Type B pancreatic cell (in vitro differentiated cells): ENCODE results near the gene SOWAHA. TPM values are rescaled to one million over a fixed set of nuclear protein-coding genes. Genes with fewer than 3 reads are reported as not detected.

Experiments used
- DNase-seq: peaks from one replicate; pipeline ENCODE4 v3.0.0; 2021; ENCODE audit warnings: mixed read lengths; ENCODE audit not compliant: unreplicated experiment; ENCODE audit errors: extremely low spot score
- H3K27ac Mint-ChIP-seq: 2 replicates; pipeline ENCODE4 v1.8.0; 2021; ENCODE audit warnings: mild to moderate bottlenecking, mixed read lengths
- H3K27me3 Mint-ChIP-seq: 2 replicates; pipeline ENCODE4 v1.8.0; 2021; ENCODE audit warnings: mixed read lengths
- H3K36me3 Mint-ChIP-seq: 2 replicates; pipeline ENCODE4 v1.8.0; 2021; ENCODE audit warnings: mixed read lengths
- H3K4me1 Mint-ChIP-seq: one replicate; pipeline ENCODE4 v1.8.0; 2021; ENCODE audit warnings: mixed read lengths; ENCODE audit not compliant: unreplicated experiment
- H3K4me3 Mint-ChIP-seq: 2 replicates; pipeline ENCODE4 v1.8.0; 2021; ENCODE audit warnings: mild to moderate bottlenecking, mixed read lengths
- H3K9me3 Mint-ChIP-seq: 2 replicates; pipeline ENCODE4 v1.8.0; 2021; ENCODE audit warnings: mixed read lengths
- CTCF ChIP-seq: fragments of 200-600 bp; sonication (generic); conservative IDR thresholded peaks from 2 replicates; pipeline ENCODE4 v1.5.0; 2021; ENCODE audit warnings: antibody characterized with exemption, mild to moderate bottlenecking
- total RNA-seq: library from RNA; stranded (reverse); gene quantifications from 2 replicates; pipeline ENCODE4 v1.2.1, GENCODE V29; 2021; ENCODE audit warnings: low replicate concordance

Gene SOWAHA
- total RNA-seq, 1 donor from 2014 or later, result 2.5 TPM

DNA sequence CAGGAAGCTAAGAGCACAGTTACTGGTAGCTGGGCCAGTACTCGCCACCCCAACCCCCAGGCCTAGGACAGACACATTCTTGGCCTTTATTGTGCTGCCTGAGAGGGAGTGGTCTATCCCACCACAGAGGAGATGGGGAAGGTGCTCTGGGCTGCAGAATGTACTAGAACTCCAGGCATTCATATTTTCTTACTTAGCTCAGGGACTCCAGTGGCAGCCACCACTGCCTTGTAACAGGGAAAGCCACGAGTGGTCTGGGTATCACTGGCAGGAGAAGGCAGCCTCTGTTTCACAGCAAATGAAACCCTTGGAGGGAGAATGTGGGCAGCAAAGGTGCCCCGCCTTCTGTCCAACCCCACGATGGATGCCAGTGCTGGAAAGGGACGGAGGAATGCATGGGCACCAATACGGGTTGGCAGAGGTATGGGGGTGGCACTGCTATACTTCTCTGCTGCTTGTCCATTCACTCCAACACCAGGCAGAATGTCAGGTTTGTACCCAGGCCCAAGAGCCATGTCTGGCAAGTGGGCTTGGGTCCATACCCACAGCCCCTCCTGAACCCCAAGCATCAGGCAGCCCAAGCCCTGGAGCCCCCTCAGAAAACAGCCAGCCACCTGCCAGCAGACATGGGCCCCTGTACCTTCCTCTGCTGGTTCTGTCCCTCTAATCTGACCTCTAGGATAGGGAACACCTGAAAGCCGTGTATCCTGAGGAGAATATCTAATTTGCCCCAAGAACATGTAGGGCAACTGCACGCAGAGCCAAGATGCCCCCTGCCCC lies 40.6 kb upstream of the SOWAHA start:
- no peak overlapping the region for H3K4me3 Mint-ChIP-seq
- no peaks in the 10 kb centered on the region for H3K27me3 Mint-ChIP-seq
- no peak for TF ChIP-seq CTCF
- no peak for DNase-seq
- H3K4me1 Mint-ChIP-seq, result peaks cover 29% of the 10 kb centered on the region
- no peaks in the 10 kb centered on the region for H3K9me3 Mint-ChIP-seq
- H3K36me3 Mint-ChIP-seq, result no peaks in the 10 kb centered on the region
- H3K27ac Mint-ChIP-seq, result no peak overlapping the region

DNA sequence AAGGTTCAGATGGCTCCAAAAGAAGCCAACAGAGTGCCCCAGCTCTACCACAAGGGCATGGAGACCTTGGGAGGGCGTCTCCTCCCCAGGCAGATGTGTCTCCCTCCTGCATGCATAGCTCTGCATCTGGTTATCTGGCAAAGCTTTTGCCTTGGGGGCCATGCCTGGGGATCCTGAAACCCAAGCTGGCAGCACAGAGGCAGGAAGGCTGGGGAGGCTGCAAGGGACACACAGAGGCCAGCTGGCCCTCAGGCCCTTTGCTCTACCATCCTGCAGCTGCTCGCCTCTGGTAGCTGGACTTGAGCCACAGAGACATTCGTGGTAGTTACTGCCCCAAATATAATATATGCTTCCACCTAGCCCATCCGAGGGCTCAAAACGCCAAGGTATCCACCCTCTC lies 40.0 kb upstream of the SOWAHA start:
- TF ChIP-seq CTCF, result no peak
- Mint-ChIP-seq H3K9me3 (no peaks in the 10 kb centered on the region), H3K4me1 (peaks cover 29% of the 10 kb centered on the region), H3K4me3 (no peak overlapping the region), H3K36me3 (no peaks in the 10 kb centered on the region), H3K27ac (no peak overlapping the region), H3K27me3 (peaks cover 5% of the 10 kb centered on the region)
- DNase-seq, result no peak

DNA sequence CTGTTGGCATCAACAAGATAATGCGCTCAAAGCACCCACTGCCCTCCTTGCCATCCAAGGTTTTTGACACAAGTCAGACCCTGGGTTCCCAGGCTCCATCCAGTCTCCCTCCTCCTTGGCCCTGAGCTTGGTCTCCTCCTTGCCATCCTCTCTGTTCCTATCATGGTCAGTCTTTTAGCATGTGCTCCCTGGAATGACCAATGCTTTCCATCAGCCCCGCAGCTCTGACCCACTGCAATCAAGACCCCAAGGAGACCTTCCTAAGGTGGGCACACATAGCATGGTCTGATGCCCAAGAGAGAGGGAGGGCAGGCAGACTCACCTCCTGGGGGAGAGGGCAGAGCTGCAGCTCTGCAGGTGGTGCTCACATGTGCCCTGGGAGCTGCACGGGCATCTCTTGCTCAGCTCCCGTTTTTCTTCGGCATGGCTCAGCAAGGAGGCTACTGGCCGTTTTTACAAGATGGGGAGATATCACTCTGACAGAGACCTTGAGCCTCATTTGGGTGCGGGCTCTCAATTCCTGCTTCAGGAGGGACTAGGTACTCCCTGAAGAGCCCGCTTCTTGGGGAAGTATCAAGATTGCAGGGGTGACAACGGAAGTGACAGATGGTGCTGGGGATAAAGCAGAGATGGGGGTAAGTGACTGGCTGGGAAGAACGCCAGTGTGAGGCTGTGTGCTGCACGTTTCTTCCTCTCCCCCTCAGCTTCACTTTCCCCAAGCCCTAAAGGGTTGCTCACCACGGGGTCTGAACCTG lies 39.3 kb upstream of the SOWAHA start:
- Mint-ChIP-seq H3K27ac (no peak overlapping the region), H3K36me3 (no peaks in the 10 kb centered on the region), H3K9me3 (no peaks in the 10 kb centered on the region), H3K4me3 (peak overlapping the region; percentile 59), H3K4me1 (peaks cover 29% of the 10 kb centered on the region), H3K27me3 (peaks cover 10% of the 10 kb centered on the region)
- TF ChIP-seq CTCF, result no peak
- DNase-seq, result no peak

DNA sequence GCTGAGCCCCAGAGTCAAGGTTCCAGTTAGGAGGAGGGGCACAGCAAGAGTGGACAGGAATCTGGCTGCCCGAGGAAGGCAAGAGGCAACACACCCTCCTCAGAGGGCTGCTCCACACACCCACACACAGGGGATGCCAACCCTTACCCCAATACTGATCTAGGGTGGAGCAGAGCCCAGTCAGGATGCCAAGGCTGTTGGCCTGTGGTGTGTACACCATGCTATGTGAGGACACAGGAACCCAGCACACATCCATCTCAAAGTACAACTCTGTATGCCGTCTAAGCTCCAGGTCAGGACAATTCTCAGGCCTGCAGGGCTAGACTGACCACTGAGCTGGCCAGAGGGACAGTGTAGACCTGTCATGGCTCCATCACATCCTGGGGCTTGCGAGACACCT lies 38.7 kb upstream of the SOWAHA start:
- Mint-ChIP-seq H3K4me3 (peak overlapping the region; percentile 80), H3K9me3 (no peaks in the 10 kb centered on the region), H3K27ac (no peak overlapping the region), H3K27me3 (peaks cover 15% of the 10 kb centered on the region), H3K4me1 (peaks cover 29% of the 10 kb centered on the region), H3K36me3 (no peaks in the 10 kb centered on the region)
- DNase-seq, result no peak
- TF ChIP-seq CTCF, result no peak

DNA sequence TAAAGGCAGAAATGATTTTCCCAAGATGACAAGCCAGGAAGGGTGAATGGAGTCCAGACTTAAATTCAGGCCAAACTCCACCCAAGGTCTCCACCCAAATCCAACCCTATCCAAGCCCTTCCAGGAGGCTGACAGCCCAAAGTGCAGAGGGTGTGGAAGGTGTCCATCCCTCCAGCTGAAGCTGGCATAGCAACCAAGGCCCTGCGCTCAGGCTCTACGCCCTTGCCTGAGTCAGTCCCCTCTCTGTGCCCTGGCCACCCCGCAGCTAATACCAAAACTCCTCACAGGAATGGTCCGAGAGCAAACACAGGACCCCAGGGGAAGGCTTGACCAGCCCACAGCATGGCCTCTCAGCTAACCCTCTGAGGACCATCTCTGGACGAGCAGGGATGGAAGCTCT lies 38.2 kb upstream of the SOWAHA start:
- H3K9me3 Mint-ChIP-seq, result no peaks in the 10 kb centered on the region
- H3K27me3 Mint-ChIP-seq, result peaks cover 19% of the 10 kb centered on the region
- no peak for DNase-seq
- TF ChIP-seq CTCF, result no peak
- no peaks in the 10 kb centered on the region for H3K36me3 Mint-ChIP-seq
- peak overlapping the region; percentile 75 for H3K27ac Mint-ChIP-seq
- H3K4me1 Mint-ChIP-seq, result peaks cover 29% of the 10 kb centered on the region
- H3K4me3 Mint-ChIP-seq, result peak overlapping the region; percentile 80
